Endodermal cell (in vitro differentiated cells): ENCODE data around the gene PANX2. TPM values are rescaled to one million over a fixed set of nuclear protein-coding genes. Genes with fewer than 3 reads are reported as not detected.
A peak's percentile ranks its signal among the peaks of the same experiment; 100 is the strongest.

ENCODE experiments used
- DNase-seq: peaks from one replicate; pipeline ENCODE4 v3.0.0-alpha.2; 2017
- H3K27ac ChIP-seq: 2 replicates; pipeline ENCODE4 v1.5.1; 2013; ENCODE audit warnings: mild to moderate bottlenecking, low read depth, low read length, moderate library complexity
- H3K27me3 ChIP-seq: 2 replicates; pipeline ENCODE4 v1.6.1; 2013; ENCODE audit warnings: mild to moderate bottlenecking, low read length, moderate library complexity; ENCODE audit not compliant: insufficient read depth, control insufficient read depth, poor library complexity, severe bottlenecking
- H3K36me3 ChIP-seq: 2 replicates; pipeline ENCODE4 v1.7.0; 2013; ENCODE audit warnings: mild to moderate bottlenecking, low read length, moderate library complexity; ENCODE audit not compliant: control insufficient read depth, insufficient read depth
- H3K4me1 ChIP-seq: one replicate; pipeline ENCODE4 v1.7.0; 2013; ENCODE audit warnings: low read length; ENCODE audit not compliant: control insufficient read depth, insufficient read depth
- H3K4me3 ChIP-seq: 2 replicates; pipeline ENCODE4 v1.5.1; 2013; ENCODE audit warnings: mild to moderate bottlenecking, low read length, moderate library complexity
- H3K9ac ChIP-seq: 2 replicates; pipeline ENCODE4 v1.6.1; 2013; ENCODE audit warnings: mild to moderate bottlenecking, low read length, moderate library complexity; ENCODE audit not compliant: poor library complexity, severe bottlenecking; ENCODE audit errors: extremely low read depth
- H3K9me3 ChIP-seq: 2 replicates; pipeline ENCODE4 v1.6.1; 2013; ENCODE audit warnings: mild to moderate bottlenecking, low read length, moderate library complexity; ENCODE audit not compliant: control insufficient read depth
- H3K27ac Mint-ChIP-seq: 2 replicates; pipeline ENCODE4 v1.8.0; 2020; ENCODE audit warnings: mixed read lengths
- H3K27me3 Mint-ChIP-seq: 2 replicates; pipeline ENCODE4 v1.8.0; 2021; ENCODE audit warnings: mild to moderate bottlenecking, mixed read lengths; ENCODE audit not compliant: insufficient read depth
- H3K36me3 Mint-ChIP-seq: 2 replicates; pipeline ENCODE4 v1.8.0; 2020; ENCODE audit warnings: low read depth, mixed read lengths
- H3K4me1 Mint-ChIP-seq: 2 replicates; pipeline ENCODE4 v1.8.0; 2020; ENCODE audit warnings: mixed read lengths
- H3K4me3 Mint-ChIP-seq: 2 replicates; pipeline ENCODE4 v1.8.0; 2020; ENCODE audit warnings: mild to moderate bottlenecking, moderate library complexity, mixed read lengths
- H3K9me3 Mint-ChIP-seq: 2 replicates; pipeline ENCODE4 v1.8.0; 2020; ENCODE audit warnings: mild to moderate bottlenecking, mixed read lengths
- CTCF ChIP-seq: fragments of 200-600 bp; sonication (generic); conservative IDR thresholded peaks from 2 replicates; pipeline ENCODE4 v1.5.0; 2021; ENCODE audit warnings: antibody characterized with exemption, mild to moderate bottlenecking
- WGBS, 2 experiments: methylation state at CpG; one replicate each; pipeline versions ENCODE4 v1.1.5 to v1.1.7; 2013; ENCODE audit warnings: missing lambda C conversion rate in 2 of 2, mixed read lengths in 1 of 2; ENCODE audit not compliant: insufficient coverage in 1 of 2, insufficient read length in 1 of 2; 5-methylcytosine and 5-hydroxymethylcytosine counted together
- total RNA-seq, 2 donors: library from RNA; stranded (reverse); fragmentation: NEBNext Ultra II Directional in 1 of 2; extraction: Animal tissue kit (Norgen Biotek cat#: 25700) in 1 of 2; gene quantifications; 2 replicates in 1 of 2; 3 replicates in 1 of 2; pipeline ENCODE4 v1.2.1, GENCODE V29; 2021

Gene PANX2
- total RNA-seq, 2 donors from 2014 or later = 8.8 to 11.2 TPM

GRCh38 chr22:50192436-50193204, 22.1 kb downstream of the PANX2 start:
- no peaks in the 10 kb centered on the region for H3K27me3 Mint-ChIP-seq
- 94 to 96% methylated on average over 22 to 25 of the region's 25 CpGs for WGBS, 2 experiments
- Histone ChIP-seq H3K9me3 (no peaks in the 10 kb centered on the region), H3K36me3 (peaks cover 11% of the 10 kb centered on the region), H3K9ac (no peak overlapping the region), H3K27me3 (no peaks in the 10 kb centered on the region), H3K4me1 (no peaks in the 10 kb centered on the region), H3K27ac (no peak overlapping the region), H3K4me3 (no peak overlapping the region)
- H3K36me3 Mint-ChIP-seq = peaks cover 5% of the 10 kb centered on the region
- no peaks in the 10 kb centered on the region for H3K9me3 Mint-ChIP-seq
- no peak overlapping the region for H3K4me3 Mint-ChIP-seq
- no peak for DNase-seq
- peak overlapping the region; percentile 52 for H3K27ac Mint-ChIP-seq
- H3K4me1 Mint-ChIP-seq = no peaks in the 10 kb centered on the region
- no peak for TF ChIP-seq CTCF

- 95 to 100% methylated on average over 3 to 6 of the region's 8 CpGs for WGBS, 2 experiments
- Mint-ChIP-seq H3K9me3 (no peaks in the 10 kb centered on the region), H3K4me3 (no peak overlapping the region), H3K36me3 (peaks cover 5% of the 10 kb centered on the region), H3K4me1 (no peaks in the 10 kb centered on the region), H3K27me3 (no peaks in the 10 kb centered on the region), H3K27ac (no peak overlapping the region)
- Histone ChIP-seq H3K36me3 (peaks cover 10% of the 10 kb centered on the region), H3K9ac (no peak overlapping the region), H3K4me3 (no peak overlapping the region), H3K27me3 (no peaks in the 10 kb centered on the region), H3K4me1 (no peaks in the 10 kb centered on the region), H3K27ac (no peak overlapping the region), H3K9me3 (no peaks in the 10 kb centered on the region)
- DNase-seq = no peak
- TF ChIP-seq CTCF = no peak
These were observed 23.1 kb downstream of the PANX2 start for GRCh38 chr22:50193621-50194020.

- H3K9me3 Mint-ChIP-seq = no peaks in the 10 kb centered on the region
These were observed 23.7 kb downstream of the PANX2 start for GRCh38 chr22:50194037-50194805.

More at GRCh38 chr22:50194037-50194805, 23.7 kb downstream of the PANX2 start:
- Mint-ChIP-seq H3K4me1 (no peaks in the 10 kb centered on the region), H3K36me3 (peaks cover 5% of the 10 kb centered on the region), H3K4me3 (no peak overlapping the region), H3K27ac (no peak overlapping the region), H3K27me3 (no peaks in the 10 kb centered on the region)
- 97% methylated on average over 34 to 44 of the region's 44 CpGs for WGBS, 2 experiments
- H3K36me3 ChIP-seq = peaks cover 9% of the 10 kb centered on the region
- no peak overlapping the region for H3K27ac ChIP-seq
- peaks cover under 1% of the 10 kb centered on the region for H3K4me1 ChIP-seq
- no peaks in the 10 kb centered on the region for H3K27me3 ChIP-seq
- no peak for DNase-seq
- no peak overlapping the region for H3K4me3 ChIP-seq
- no peak for TF ChIP-seq CTCF
- H3K9ac ChIP-seq = no peak overlapping the region
- no peaks in the 10 kb centered on the region for H3K9me3 ChIP-seq
